OCI-LY7 (cell line): ENCODE measurements around the gene RRP9. TPM values are rescaled to one million over a fixed set of nuclear protein-coding genes. Genes with fewer than 3 reads are reported as not detected.
A peak's percentile ranks its signal among the peaks of the same experiment; 100 is the strongest.

ENCODE experiments used
- BruUV-seq: library from RNA; stranded (reverse); fragments of 400-500 nt; replicated peaks from 2 replicates; lab custom pipeline; 2021; lab: Mats Ljungman, UMichigan
- CTCF ChIA-PET: fragments of 300-600 bp; sonication (Branson Sonifier 250); formaldehyde crosslinking; loops from one replicate; lab custom pipeline; 2022; ENCODE audit warnings: antibody characterized with exemption; ENCODE audit not compliant: unreplicated experiment; lab: Charles Lee
- POLR2A ChIA-PET: fragments of 300-600 bp; sonication (Branson Sonifier 250); formaldehyde crosslinking; loops from one replicate; lab custom pipeline; 2022; ENCODE audit warnings: antibody characterized with exemption; lab: Charles Lee
- DNase-seq: peaks from one replicate; pipeline ENCODE4 v3.0.0-alpha.2; 2015; ENCODE audit warnings: low spot score
- H2AFZ ChIP-seq: fragments of 200-600 bp; sonication (generic), shearing (Covaris generic); 2 replicates; pipeline ENCODE4 v1.6.1; 2014; ENCODE audit warnings: mild to moderate bottlenecking, antibody characterized with exemption, low read length, moderate library complexity
- H3K27ac ChIP-seq: fragments of 200-600 bp; sonication (generic); 2 replicates; pipeline ENCODE4 v1.5.1; 2014; ENCODE audit warnings: mixed run types, low read depth, mild to moderate bottlenecking, moderate library complexity, low read length, inconsistent platforms; ENCODE audit not compliant: poor library complexity, severe bottlenecking
- H3K36me3 ChIP-seq: fragments of 200-600 bp; sonication (generic); 2 replicates; pipeline ENCODE4 v1.6.1; 2014; ENCODE audit warnings: mild to moderate bottlenecking, antibody characterized with exemption, low read length, moderate library complexity, mixed read lengths; ENCODE audit not compliant: insufficient read depth
- H3K4me1 ChIP-seq: fragments of 200-600 bp; sonication (generic); 2 replicates; pipeline ENCODE4 v1.5.1; 2014; ENCODE audit warnings: mild to moderate bottlenecking, low read length; ENCODE audit not compliant: insufficient read depth, poor library complexity, severe bottlenecking
- H3K4me2 ChIP-seq: fragments of 200-600 bp; sonication (generic); 2 replicates; pipeline ENCODE4 v1.6.1; 2014; ENCODE audit warnings: mild to moderate bottlenecking, low read length
- H3K4me3 ChIP-seq: fragments of 200-600 bp; sonication (generic); 2 replicates; pipeline ENCODE4 v1.5.1; 2014; ENCODE audit warnings: mild to moderate bottlenecking, low read depth, low read length; ENCODE audit not compliant: poor library complexity, severe bottlenecking
- H3K79me2 ChIP-seq: fragments of 200-600 bp; sonication (generic); 2 replicates; pipeline ENCODE4 v1.6.1; 2016; ENCODE audit warnings: low read depth, mild to moderate bottlenecking, low read length, moderate library complexity, mixed read lengths; ENCODE audit not compliant: insufficient read depth
- H3K9me2 ChIP-seq: fragments of 200-600 bp; sonication (generic); 2 replicates; pipeline ENCODE4 v1.6.1; 2016; ENCODE audit warnings: mild to moderate bottlenecking, low read length, mixed read lengths; ENCODE audit not compliant: insufficient read depth
- H3K9me3 ChIP-seq: fragments of 200-600 bp; sonication (generic); 2 replicates; pipeline ENCODE4 v1.6.1; 2014; ENCODE audit warnings: mild to moderate bottlenecking, mixed run types, low read length, mixed read lengths
- H4K20me1 ChIP-seq: fragments of 200-600 bp; sonication (generic); 2 replicates; pipeline ENCODE4 v1.6.1; 2014; ENCODE audit warnings: mild to moderate bottlenecking, antibody characterized with exemption, low read length, moderate library complexity, mixed read lengths; ENCODE audit not compliant: insufficient read depth
- CTCF ChIP-seq: fragments of 200-600 bp; sonication (generic); conservative IDR thresholded peaks from 2 replicates; pipeline ENCODE4 v1.5.1; 2014; ENCODE audit warnings: mild to moderate bottlenecking, antibody characterized with exemption, low read length, moderate library complexity, mixed read lengths
- EZH2phosphoT487 ChIP-seq: fragments of 200-600 bp; sonication (generic); IDR thresholded peaks from 2 replicates; pipeline ENCODE4 v1.6.1; 2018; ENCODE audit warnings: low read depth, borderline replicate concordance, mild to moderate bottlenecking, mixed run types, antibody characterized with exemption, low read length, moderate library complexity, mixed read lengths
- intact Hi-C: fragments of 100-400 bp; cut with micrococcal nuclease; formaldehyde crosslinking; loops from one replicate; pipeline ENCODE4 v1.10.0; 2022; ENCODE audit not compliant: unreplicated experiment
- total RNA-seq, 2 experiments: library from RNA; depleted of rRNA in 1 of 2; stranded (reverse); fragments of >200 nt in 1 of 2; shearing (Covaris generic) in 1 of 2; gene quantifications; 2 replicates each; pipeline ENCODE4 v1.2.3, GENCODE V29; 2014 to 2022

Gene RRP9
- total RNA-seq, 2 experiments from 2014 or later, result 34.4 to 41.1 TPM

GRCh38 chr3:51944451-51945021 lies 2.8 kb upstream of the RRP9 start:
- Histone ChIP-seq H3K4me3 (no peak overlapping the region), H4K20me1 (no peaks in the 10 kb centered on the region), H3K36me3 (peaks cover 3% of the 10 kb centered on the region; the same call in 1 of the 2 replicates), H3K9me2 (no peaks in the 10 kb centered on the region), H3K4me2 (no peak overlapping the region), H3K9me3 (no peaks in the 10 kb centered on the region), H3K79me2 (peaks cover 21% of the 10 kb centered on the region), H3K4me1 (peaks cover 24% of the 10 kb centered on the region), H2AFZ (no peak overlapping the region), H3K27ac (no peak overlapping the region)
- ChIA-PET POLR2A (no interaction called here), CTCF (interaction anchor here (0.7 kb wide), 1 partner anchor 23 kb away, joined by 3 read pairs; no protein-coding TSS in a partner anchor)
- DNase-seq, result no peak
- intact Hi-C loops, result loop anchor here (5.0 kb wide), 1 partner anchor 178 kb away; no protein-coding TSS in a partner anchor
- TF ChIP-seq CTCF (no peak), EZH2phosphoT487 (no peak)
- no TSS peak for BruUV-seq

- intact Hi-C loops, result loop anchor here (2.0 to 5.0 kb wide), 3 partner anchors 113 to 201 kb away; partner anchors contain the start of gene DUSP7
- ChIA-PET POLR2A (interaction anchor here (2.3 kb wide), 1 partner anchor 51 kb away, joined by 11 read pairs; the partner anchor contains the start of gene RPL29), CTCF (interaction anchor here (0.6 to 0.9 kb wide), 4 partner anchors 8 to 25 kb away, joined by 3 read pairs; no protein-coding TSS in a partner anchor)
- H3K4me1 ChIP-seq, result peaks cover 24% of the 10 kb centered on the region
- H3K4me2 ChIP-seq, result 0 out of 2 replicates have a peak overlapping the region, but pooled peaks have one; percentile 86
- DNase-seq, result no peak
- H3K9me3 ChIP-seq, result no peaks in the 10 kb centered on the region
- no TSS peak for BruUV-seq
- no peak overlapping the region for H2AFZ ChIP-seq
- H3K79me2 ChIP-seq, result peaks cover 23% of the 10 kb centered on the region
- peaks cover 10% of the 10 kb centered on the region; the same call in 1 of the 2 replicates for H3K36me3 ChIP-seq
- H3K4me3 ChIP-seq, result no peak overlapping the region
- H3K27ac ChIP-seq, result no peak overlapping the region
- no peaks in the 10 kb centered on the region for H3K9me2 ChIP-seq
- no peaks in the 10 kb centered on the region for H4K20me1 ChIP-seq
- TF ChIP-seq EZH2phosphoT487 (no peak), CTCF (no peak)
These were observed 2.0 kb upstream of the RRP9 start for GRCh38 chr3:51943451-51944391.
